Left ventricle myocardium inferior (tissue), 1 donor: ENCODE results near the gene GPR149. TPM values are rescaled to one million over a fixed set of nuclear protein-coding genes. Genes with fewer than 3 reads are reported as not detected.

Experiments
- DNase-seq: peaks from one replicate; pipeline ENCODE4 v3.0.0-alpha.2; 2020
- H3K27ac ChIP-seq: fragments of 200-600 bp; replicated peaks from 2 replicates; pipeline ENCODE4 v1.8.0; 2021
- H3K27me3 ChIP-seq: fragments of 200-600 bp; 2 replicates; pipeline ENCODE4 v1.8.0; 2021; ENCODE audit warnings: low read depth
- H3K36me3 ChIP-seq: fragments of 200-600 bp; 2 replicates; pipeline ENCODE4 v1.8.0; 2021
- H3K4me1 ChIP-seq: fragments of 200-600 bp; 2 replicates; pipeline ENCODE4 v1.8.0; 2021
- H3K4me3 ChIP-seq: fragments of 200-600 bp; 2 replicates; pipeline ENCODE4 v1.8.0; 2021; ENCODE audit warnings: mild to moderate bottlenecking, moderate library complexity
- H3K9me3 ChIP-seq: fragments of 200-600 bp; replicated peaks from 2 replicates; pipeline ENCODE4 v1.8.0; 2021
- CTCF ChIP-seq: fragments of 200-600 bp; IDR thresholded peaks from 2 replicates; pipeline ENCODE4 v1.8.0; 2021; ENCODE audit warnings: antibody characterized with exemption, mild to moderate bottlenecking, borderline replicate concordance
- intact Hi-C: fragments of 100-400 bp; cut with micrococcal nuclease; formaldehyde crosslinking; loops from one replicate; pipeline ENCODE4 v1.11.0; 2022
- total RNA-seq: library from RNA; stranded (reverse); fragmentation: NEBNext Ultra II Directional; extraction: Animal tissue kit (Norgen Biotek cat#: 25700); gene quantifications from one replicate; pipeline ENCODE4 v1.2.1, GENCODE V29; 2021
- donor health status: DM: no; HTN: yes; CAD: no; lungs with severe emphysema.

Gene GPR149
- total RNA-seq, 1 donor from 2014 or later = not detected

- H3K4me1 ChIP-seq = no peaks in the 10 kb centered on the region
- H3K4me3 ChIP-seq = no peak overlapping the region
- H3K9me3 ChIP-seq = no peaks in the 10 kb centered on the region
- no peak for TF ChIP-seq CTCF
- no peaks in the 10 kb centered on the region for H3K27me3 ChIP-seq
- intact Hi-C loops = no loop called here
- H3K36me3 ChIP-seq = peaks cover 84% of the 10 kb centered on the region
- no peak overlapping the region for H3K27ac ChIP-seq
- DNase-seq = no peak
Measured at GRCh38 chr3:154304936-154305335, 125.1 kb downstream of the GPR149 start.

- intact Hi-C loops = no loop called here
- Histone ChIP-seq H3K27me3 (no peaks in the 10 kb centered on the region), H3K4me1 (no peaks in the 10 kb centered on the region), H3K9me3 (no peaks in the 10 kb centered on the region), H3K27ac (no peak overlapping the region), H3K36me3 (peaks cover 87% of the 10 kb centered on the region), H3K4me3 (no peak overlapping the region)
- no peak for TF ChIP-seq CTCF
- no peak for DNase-seq
Measured at GRCh38 chr3:154304116-154304786, 125.7 kb downstream of the GPR149 start.

- Histone ChIP-seq H3K4me3 (no peak overlapping the region), H3K4me1 (no peaks in the 10 kb centered on the region), H3K27ac (no peak overlapping the region), H3K27me3 (no peaks in the 10 kb centered on the region), H3K36me3 (peaks cover 93% of the 10 kb centered on the region), H3K9me3 (no peaks in the 10 kb centered on the region)
- DNase-seq = no peak
- intact Hi-C loops = no loop called here
- no peak for TF ChIP-seq CTCF
Measured at GRCh38 chr3:154301561-154301960, 128.4 kb downstream of the GPR149 start.

GRCh38 chr3:154294016-154294415 is 136.0 kb downstream of the GPR149 start:
- Histone ChIP-seq H3K9me3 (no peaks in the 10 kb centered on the region), H3K36me3 (peaks cover 90% of the 10 kb centered on the region), H3K27me3 (no peaks in the 10 kb centered on the region), H3K4me1 (no peaks in the 10 kb centered on the region), H3K27ac (no peak overlapping the region), H3K4me3 (no peak overlapping the region)
- TF ChIP-seq CTCF = no peak
- DNase-seq = no peak
- intact Hi-C loops = no loop called here

GRCh38 chr3:154290187-154290586 is 139.8 kb downstream of the GPR149 start:
- no peak for DNase-seq
- intact Hi-C loops = no loop called here
- peaks cover 92% of the 10 kb centered on the region for H3K36me3 ChIP-seq

More at GRCh38 chr3:154290187-154290586, 139.8 kb downstream of the GPR149 start:
- H3K4me1 ChIP-seq = no peaks in the 10 kb centered on the region
- H3K27ac ChIP-seq = no peak overlapping the region
- H3K27me3 ChIP-seq = no peaks in the 10 kb centered on the region
- H3K9me3 ChIP-seq = no peaks in the 10 kb centered on the region
- no peak overlapping the region for H3K4me3 ChIP-seq
- no peak for TF ChIP-seq CTCF

Other genes with a start within 250 kb of the GPR149 start
- 31.9 TPM for gene DHX36, start 105.7 kb downstream of the GPR149 start, total RNA-seq